H1 (cell line): ENCODE results near the gene GRIN2B. TPM values are rescaled to one million over a fixed set of nuclear protein-coding genes. Genes with fewer than 3 reads are reported as not detected.

Experiments used
- CBX8 ChIP-seq: fragments of 300-800, 300-1000 bp; sonication (generic); IDR thresholded peaks from 2 replicates; pipeline ENCODE4 v1.7.1; 2016; ENCODE audit warnings: low read depth, low read length, borderline replicate concordance
- HDAC2 ChIP-seq, 2 experiments: fragments of 300-600 bp in 1 of 2; sonication (generic) in 1 of 2; IDR thresholded peaks; 2 replicates each; pipeline ENCODE4 v1.6.1; 2011 to 2012; ENCODE audit warnings: low read depth in 2 of 2, low read length in 2 of 2, mild to moderate bottlenecking in 2 of 2, moderate library complexity in 2 of 2, borderline replicate concordance in 1 of 2, inconsistent platforms in 1 of 2
- RAD21 ChIP-seq, 2 experiments: IDR thresholded peaks in 1 of 2; conservative IDR thresholded peaks in 1 of 2; 2 replicates each; pipeline ENCODE4 v1.6.1; 2011; ENCODE audit warnings: low read depth in 2 of 2, low read length in 2 of 2, improper control_type of control experiment in 1 of 2, inconsistent platforms in 1 of 2, mild to moderate bottlenecking in 1 of 2, moderate library complexity in 1 of 2
- SP1 ChIP-seq: IDR thresholded peaks from 2 replicates; pipeline ENCODE4 v1.6.1; 2011; ENCODE audit warnings: low read depth, low read length
- TAF1 ChIP-seq: IDR thresholded peaks from 2 replicates; pipeline ENCODE4 v1.6.1; 2011; ENCODE audit warnings: mild to moderate bottlenecking, low read depth, low read length
- TAF7 ChIP-seq: optimal IDR thresholded peaks from 2 replicates; pipeline ENCODE3; 2011; ENCODE audit warnings: low read depth, mild to moderate bottlenecking, inconsistent platforms, low read length, moderate library complexity, borderline replicate concordance
- polyA plus RNA-seq, 7 experiments: library from polyadenylated mRNA; depleted of rRNA in 3 of 7; stranded (reverse) in 5 of 7; unstranded in 2 of 7; fragments of >200 nt in 5 of 7; fragments of 200-250 nt in 2 of 7; gene quantifications; 1 replicate in 5 of 7; 2 replicates in 1 of 7; 4 replicates in 1 of 7; pipeline versions ENCODE4 v1.2.1 to v1.2.3, GENCODE V29; 2011 to 2013; ENCODE audit warnings: missing spikeins in 2 of 7, mixed read lengths in 2 of 7
- total RNA-seq: library from RNA; stranded (reverse); fragmentation: NEBNext Ultra II Directional; extraction: Animal tissue kit (Norgen Biotek cat#: 25700); gene quantifications from 2 replicates; pipeline ENCODE4 v1.2.1, GENCODE V29; 2021

The GRIN2B gene
- total and polyA plus RNA-seq, 2 of the 8 experiments (the other 6 are each of a cell fraction or from before 2014, with no cell fraction given), result 0.68 to 3.2 TPM

GRCh38 chr12:13940335-13940865, 41.0 kb downstream of the GRIN2B start (continued):
- TF ChIP-seq TAF7, result no peak
- no peak for TF ChIP-seq HDAC2 (IDR thresholded peaks at IDR 0.05; ENCODE audit: borderline replicate concordance in 1 of 2, low read depth in 2 of 2, low read length in 2 of 2)
- no peak for TF ChIP-seq RAD21 (IDR thresholded peaks at IDR 0.05 in 1 of 2, conservative IDR thresholded peaks at IDR 0.05 in 1 of 2; ENCODE audit: low read depth in 2 of 2, low read length in 2 of 2)
- TF ChIP-seq TAF1, result no peak
- no peak for TF ChIP-seq SP1
- no peak for TF ChIP-seq CBX8
